GM21723 (cell line): ENCODE data around the gene CDKL4.
"Not testable (repeated sequence)": the region's sequence is repeated elsewhere in the genome, so short reads cannot be mapped to it uniquely, and the experiment has no call there.

ENCODE experiments used
- ATAC-seq: cut with Tn5 transposase; IDR thresholded peaks from one replicate; pipeline ENCODE4 v1.9.1; 2021; ENCODE audit warnings: mild to moderate bottlenecking, moderate library complexity; ENCODE audit not compliant: unreplicated experiment

CDKL4 gene

DNA sequence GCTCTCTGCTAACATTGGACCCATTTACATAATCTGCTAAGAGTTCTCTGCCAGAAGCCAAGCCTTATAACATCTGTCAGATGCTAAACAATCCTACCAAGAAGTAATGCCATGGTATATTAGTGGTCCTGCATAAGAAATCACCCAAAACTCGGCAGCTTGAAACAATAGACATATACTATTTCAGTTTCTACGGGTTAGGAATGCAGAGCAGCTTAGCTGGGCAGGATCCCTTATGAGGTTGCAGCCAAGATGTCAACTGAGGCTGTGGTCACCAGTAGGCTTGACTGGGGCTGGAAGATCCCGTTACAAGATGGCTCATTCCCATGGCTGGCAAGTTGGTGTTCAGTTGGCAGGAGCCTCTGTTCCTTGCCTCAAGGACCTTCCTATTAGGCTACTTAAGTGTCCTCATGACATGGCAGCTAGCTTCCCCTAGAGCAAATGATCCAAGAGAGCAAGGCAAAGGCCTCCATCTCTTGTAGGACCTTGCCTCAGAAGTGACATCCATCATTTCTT, 97.8 kb downstream of the CDKL4 start:
- no peak for ATAC-seq

DNA sequence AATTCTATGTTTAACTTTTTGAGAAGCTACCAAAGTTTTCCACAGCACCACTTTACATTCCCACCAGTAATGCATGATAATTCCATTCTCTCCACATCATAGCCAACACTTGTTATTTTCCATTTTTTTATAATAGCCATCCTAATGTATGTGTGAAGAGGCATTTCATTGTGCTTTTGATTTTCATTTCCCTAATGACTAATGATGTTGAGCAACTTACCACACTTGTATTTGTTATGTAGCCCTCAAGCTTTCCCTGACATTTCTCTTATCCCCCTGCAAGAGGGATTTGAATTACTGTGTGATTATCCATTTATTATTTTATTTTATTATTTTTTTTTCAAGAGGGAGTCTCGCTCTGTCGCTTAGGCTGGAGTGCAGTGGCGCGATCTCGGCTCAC, 99.4 kb downstream of the CDKL4 start:
- no peak for ATAC-seq

DNA sequence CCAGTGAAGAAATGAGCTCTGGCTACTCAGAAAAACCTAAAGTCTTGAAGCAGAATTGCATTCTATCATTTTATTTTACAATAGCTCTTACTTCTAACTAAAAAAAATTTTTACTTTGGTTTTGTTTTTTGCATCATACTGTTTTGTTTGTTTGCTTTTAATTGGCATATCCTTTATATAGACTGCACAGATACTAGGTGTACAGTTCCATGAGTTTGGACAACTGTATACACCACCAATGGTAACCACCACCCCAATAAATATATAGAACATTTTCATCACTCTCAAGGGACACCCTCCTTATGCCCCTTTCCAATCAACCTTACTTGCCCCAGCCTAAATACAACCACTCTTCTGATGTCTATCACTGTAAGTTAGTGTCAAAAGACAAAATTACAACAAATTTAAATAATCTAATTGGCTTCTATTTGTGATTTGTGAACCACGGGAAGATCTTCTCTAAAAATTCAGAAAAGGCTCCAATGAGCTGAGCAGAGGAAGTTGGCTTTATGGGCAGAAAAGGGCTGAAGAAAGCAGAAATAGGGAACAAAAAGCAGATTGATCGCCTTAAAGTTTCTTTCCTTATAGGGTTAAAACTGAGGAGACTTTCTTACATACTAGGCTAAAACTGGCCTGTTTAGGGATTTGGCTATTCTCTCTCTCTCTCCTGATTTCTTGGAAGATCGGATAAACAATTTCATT, 100.7 kb downstream of the CDKL4 start:
- ATAC-seq = no peak

DNA sequence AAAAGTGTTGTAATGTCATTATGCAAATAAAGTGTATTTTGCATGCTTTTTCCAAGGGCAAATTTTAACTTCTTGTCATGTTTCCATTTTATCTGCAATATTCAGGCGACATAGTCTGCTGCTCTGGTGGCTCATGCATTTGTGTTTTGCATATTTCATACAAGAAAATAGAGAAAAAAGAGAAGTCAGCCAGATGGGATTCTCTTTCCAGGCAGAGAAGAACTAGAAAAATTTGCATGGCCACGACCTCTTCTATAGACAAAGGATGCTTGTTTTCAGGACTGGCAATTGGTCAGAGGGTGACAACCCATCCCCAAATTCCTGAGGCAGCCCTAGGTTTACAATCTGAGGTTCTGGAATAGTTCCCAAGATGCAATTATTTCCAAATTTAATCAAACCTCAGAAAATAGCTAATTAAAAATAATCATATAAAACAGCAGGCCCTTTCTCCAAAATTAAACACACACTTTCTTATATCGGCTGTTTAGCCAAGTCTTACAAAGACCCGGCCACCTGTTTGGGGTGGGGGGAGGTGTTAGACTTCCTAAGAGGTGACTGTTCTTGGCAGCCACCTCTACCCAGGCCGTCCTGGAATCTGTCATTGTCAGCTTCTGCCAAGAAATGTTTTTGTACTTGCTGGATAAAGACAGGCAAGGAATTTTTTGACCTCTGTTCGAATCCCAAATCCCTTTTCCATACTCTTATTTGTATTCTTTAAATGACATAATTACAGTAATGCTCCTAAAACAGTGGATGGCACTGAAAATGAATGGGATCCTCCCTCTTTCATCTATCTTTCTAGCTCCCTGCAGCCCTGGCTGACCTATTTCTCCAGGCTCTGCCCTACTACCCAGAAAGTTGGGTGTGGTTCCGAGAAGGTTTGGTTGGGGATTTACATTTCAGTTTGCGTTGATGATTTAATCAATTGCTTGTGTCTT, 102.2 kb downstream of the CDKL4 start:
- ATAC-seq = peak; percentile 52

DNA sequence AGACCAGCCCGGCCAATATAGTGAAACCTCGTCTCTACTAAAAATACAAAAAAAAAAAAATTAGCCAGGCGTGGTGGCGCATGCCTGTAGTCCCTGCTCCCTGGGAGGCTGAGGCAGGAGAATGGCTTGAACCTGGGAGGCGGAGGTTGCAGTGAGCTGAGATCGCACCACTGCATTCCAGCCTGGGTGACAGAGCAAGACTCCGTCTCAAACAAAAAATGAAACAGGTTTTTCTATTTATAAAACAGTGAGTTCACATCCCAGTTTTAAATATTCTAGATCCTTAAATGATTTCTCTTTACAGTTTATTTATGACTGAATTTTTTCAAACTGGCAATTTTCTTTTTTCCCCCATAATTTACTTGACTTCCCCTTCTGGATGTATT, 102.8 kb downstream of the CDKL4 start:
- not testable (repeated sequence) for ATAC-seq

DNA sequence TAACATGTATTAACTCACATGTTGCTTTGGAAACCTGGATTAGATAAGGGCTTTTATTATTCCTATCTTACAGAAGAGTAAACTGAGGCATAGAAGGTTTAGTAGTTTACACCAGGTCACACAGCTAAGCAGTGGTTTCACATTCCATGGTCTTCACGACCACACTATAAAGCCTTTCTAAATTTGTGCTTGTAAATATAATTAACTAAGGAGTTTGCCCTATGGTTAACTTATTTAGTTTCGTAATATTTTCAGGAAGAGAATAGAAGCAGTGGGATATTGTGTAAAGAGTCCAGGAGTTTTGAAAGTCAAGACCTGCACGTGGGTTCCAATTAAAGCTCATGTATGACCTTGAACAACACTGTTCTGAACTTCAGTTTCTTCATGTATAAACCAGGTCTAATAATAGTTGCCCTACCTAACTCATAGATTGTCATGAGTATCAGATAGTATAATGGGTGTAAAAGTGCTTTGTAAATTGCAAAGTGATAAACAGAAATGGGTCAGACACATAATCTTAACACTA, 103.4 kb downstream of the CDKL4 start:
- no peak for ATAC-seq

DNA sequence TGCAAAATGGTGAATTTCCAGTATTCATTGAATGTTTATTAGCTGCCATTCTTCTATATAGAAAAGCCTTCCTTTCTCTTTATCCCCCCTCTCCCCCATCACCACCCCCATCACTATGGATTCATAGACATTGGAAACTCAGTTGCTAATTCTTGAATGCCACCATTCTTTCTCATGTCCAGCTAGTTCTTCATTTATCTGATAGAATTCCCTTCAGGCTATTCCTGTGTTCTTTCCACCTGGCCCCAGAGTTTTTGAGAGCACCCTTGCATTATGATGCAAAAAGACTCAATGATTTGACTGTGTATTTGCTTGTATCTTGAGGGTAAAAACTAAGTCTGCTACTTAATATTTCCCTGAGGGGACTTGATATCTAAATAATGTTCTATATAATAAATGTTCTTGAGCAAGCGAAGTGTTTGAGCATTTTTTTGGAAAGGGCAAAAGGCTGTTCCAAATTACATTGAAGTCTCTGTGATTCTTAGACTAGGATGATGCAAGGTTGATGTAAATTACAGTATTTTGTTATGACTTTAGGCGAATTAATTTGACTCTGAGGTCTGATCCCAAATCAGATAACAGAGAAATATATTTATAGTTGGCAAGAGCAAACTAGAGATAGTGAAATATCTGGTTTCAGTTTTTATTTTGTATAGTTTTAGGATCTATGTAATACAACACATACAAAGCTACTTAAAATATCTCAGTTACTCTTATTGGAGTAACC, 104.1 kb downstream of the CDKL4 start:
- no peak for ATAC-seq

DNA sequence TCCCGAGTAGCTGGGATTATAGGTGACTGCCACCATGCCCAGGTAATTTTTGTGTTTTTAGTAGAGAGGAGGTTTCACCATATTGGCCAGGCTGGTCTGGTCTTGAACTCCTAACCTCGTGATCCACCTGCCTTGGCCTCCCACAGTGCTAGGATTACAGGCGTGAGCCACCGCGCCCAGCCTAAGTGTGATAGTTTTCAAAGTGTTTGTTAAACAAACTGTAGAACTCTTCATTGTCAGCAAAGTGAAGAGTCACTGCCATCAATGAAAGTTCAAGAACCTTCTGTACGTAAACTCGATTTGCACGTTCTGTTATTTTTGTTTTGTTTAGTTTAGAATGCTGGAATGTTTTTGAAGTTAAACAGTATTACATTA, 104.9 kb downstream of the CDKL4 start:
- no peak for ATAC-seq

DNA sequence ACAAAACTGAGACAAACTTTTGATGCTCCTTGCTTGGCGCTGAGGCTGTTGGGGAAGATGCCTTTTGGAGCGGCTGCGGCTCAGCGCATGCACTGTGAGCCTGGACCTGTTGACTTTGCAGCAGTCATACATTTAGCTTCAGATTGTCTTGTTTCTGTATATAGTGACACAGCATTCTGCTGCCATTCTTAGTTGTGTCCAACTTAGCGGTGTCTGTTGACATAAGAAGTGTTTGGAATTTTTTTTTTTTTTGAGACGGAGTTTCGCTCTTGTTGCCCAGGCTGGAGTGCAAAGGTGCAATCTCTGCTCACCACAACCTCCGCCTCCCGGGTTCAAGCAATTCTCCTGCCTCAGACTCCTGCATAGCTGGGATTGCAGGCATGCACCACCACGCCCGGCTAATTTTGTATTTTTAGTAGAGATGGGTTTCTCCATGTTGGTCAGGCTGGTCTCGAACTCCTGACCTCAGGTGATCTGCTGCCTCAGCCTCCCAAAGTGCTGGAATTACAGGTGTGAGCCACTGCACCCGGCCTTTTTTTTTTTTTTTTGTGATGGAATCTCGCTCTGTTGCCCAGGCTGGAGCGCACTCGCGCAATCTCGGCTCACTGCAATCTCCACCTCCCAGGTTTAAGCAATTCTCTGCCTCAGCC, 105.5 kb downstream of the CDKL4 start:
- not testable (repeated sequence) for ATAC-seq

DNA sequence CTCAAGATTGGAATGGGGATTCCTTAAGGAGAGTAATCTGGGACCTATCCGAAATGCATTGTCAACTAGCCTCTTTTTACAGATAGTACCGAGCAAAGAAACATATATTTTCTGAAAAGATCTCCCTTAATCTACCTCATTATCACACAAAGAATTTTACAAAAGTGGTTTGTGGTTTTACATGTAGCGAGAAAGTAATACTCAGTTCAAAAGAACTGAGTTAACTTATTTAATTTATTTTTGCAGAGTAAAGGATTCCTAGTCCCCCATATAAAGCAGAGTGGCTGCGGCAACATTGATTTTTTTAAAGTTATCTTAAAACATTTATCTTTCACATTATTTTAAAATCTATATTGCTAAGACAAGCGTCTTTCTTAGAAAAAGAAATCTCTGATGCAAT, 107.0 kb downstream of the CDKL4 start:
- no peak for ATAC-seq

DNA sequence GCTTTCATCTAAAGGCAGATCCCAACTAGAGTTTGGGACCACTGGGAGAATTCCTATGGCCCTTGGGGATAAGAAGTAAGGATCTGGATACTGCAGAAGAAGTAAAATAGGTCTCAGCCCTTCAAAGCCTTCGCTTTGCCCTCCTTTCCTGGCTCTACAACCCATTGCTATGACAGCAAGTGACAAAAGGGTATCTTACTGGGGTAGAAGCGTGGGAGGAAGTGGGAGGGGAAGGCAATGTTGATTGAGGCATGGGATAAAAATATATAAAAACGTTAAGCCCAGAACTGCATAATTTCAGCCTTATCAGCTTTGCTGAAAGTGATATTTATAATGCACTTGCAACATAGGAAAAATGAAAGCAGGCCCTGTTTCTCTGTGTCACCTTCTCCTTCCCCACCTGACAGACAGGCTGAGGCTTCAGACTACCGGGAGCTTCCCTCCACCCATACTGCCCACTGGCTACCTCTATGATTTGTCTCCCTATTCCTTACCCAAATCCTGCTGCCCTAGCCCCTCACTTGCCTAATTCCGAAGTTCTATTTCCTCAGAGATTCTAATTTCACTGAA, 108.0 kb downstream of the CDKL4 start:
- no peak for ATAC-seq

DNA sequence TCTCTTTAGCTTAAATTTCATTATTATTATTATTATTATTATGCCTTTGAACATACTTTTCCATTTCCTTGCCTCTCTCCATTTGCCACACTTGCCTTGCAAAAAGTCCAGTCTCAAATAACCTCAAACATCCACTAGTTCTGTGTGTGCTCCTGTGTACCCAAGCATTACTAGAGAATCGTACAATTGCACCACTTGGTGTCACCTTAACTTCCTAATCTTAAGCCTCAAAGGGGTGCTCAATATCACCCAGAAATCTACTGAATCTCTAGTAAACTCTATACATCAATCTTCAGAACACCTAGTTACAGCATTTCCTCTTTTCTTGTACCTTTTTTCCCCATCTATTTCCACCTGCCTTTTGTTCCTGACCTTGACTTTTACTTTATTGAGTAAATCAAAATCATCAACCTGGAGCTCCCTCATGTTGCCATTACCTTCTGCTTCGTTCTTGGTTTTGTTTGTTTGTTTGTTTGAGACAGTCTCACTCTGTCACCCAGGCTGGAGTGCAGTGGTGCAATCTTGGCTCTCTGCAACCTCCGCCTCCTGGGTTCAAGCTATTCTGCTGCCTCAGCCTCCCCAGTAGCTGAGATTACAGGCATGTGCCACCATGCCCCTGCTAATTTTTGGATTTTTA, 110.4 kb downstream of the CDKL4 start:
- no peak for ATAC-seq

DNA sequence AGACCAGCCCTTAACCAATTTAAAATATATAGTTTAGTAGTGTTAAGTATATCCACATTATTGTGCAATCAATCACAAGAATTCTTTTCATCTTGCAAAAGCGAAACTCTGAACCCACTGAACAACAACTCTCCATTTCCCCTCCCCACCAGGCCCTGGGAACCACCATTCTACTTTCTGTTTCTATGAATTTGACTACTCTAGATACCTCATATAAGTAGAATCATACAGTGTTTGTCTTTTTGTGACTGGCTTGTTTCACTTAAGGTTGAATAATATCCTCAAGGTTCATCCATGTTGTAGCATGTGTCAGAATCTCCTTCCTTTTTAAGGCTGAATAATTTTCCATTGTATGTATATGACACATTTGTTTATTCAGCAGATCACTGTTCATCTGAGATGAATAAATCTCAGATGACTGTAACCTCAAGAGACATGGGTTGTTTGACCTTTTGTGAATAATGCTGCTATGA, 114.8 kb downstream of the CDKL4 start:
- ATAC-seq = peak; percentile 54

DNA sequence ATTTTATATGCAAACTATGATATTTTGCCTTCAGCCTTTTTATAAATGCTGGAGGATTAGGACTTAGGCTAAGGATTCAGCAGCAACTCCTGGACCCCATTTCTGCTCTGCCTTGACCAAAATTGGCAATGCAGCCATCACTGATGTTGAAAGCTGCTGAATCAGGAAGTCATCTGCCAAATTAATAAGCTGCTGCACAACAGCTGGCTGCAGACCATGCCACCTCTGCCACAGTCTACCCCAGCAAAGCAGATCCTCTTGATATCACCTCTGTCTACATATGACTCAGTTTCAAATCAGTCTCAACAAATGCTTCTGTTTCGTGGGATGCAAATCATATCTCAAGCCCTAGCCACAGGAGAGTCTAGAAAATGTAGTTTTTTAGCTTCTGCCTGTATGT, 115.8 kb downstream of the CDKL4 start:
- ATAC-seq = peak; percentile 43
